Natural killer cell treated with Interleukin-12 subunit alpha and Interleukin-12 subunit beta and Interleukin-15 and Interleukin-18, amount 100 ng/mL, for 72 hours (primary cell): ENCODE measurements around the gene STK33. TPM values are rescaled to one million over a fixed set of nuclear protein-coding genes. Genes with fewer than 3 reads are reported as not detected.

Experiments used
- ATAC-seq, 2 donors: fragments of 150-1000 bp; cut with Tn5 transposase in 1 of 2; sonication (Bioruptor Pico), chemical (Tn5 transposase) in 1 of 2; 2 replicates each; pipeline ENCODE4 v1.10.0; 2021
- DNase-seq: peaks from one replicate; pipeline ENCODE4 v3.0.0; 2022; ENCODE audit warnings: low spot score
- H3K27ac Mint-ChIP-seq, 2 donors: 1 replicate in 1 of 2; 2 replicates in 1 of 2; pipeline ENCODE4 v1.8.0; 2022; ENCODE audit warnings: mixed read lengths in 2 of 2, mild to moderate bottlenecking in 1 of 2, moderate library complexity in 1 of 2
- H3K27me3 Mint-ChIP-seq, 2 donors: 1 replicate in 1 of 2; 2 replicates in 1 of 2; pipeline ENCODE4 v1.8.0; 2022; ENCODE audit warnings: mixed read lengths in 2 of 2
- H3K36me3 Mint-ChIP-seq: one replicate; pipeline ENCODE4 v1.8.0; 2022; ENCODE audit warnings: mixed read lengths
- H3K4me1 Mint-ChIP-seq, 2 donors: 1 replicate in 1 of 2; 2 replicates in 1 of 2; pipeline ENCODE4 v1.8.0; 2022; ENCODE audit warnings: low read depth in 2 of 2, mixed read lengths in 2 of 2, mild to moderate bottlenecking in 1 of 2
- H3K4me3 Mint-ChIP-seq: one replicate; pipeline ENCODE4 v1.8.0; 2022; ENCODE audit warnings: mixed read lengths
- H3K9me3 Mint-ChIP-seq: 2 replicates; pipeline ENCODE4 v1.8.0; 2022; ENCODE audit warnings: mixed read lengths
- total RNA-seq, 2 donors: library from RNA; stranded (reverse); gene quantifications; one replicate each; pipeline ENCODE4 v1.2.3, GENCODE V29; 2022

Gene STK33
- total RNA-seq, 2 donors from 2014 or later = 0.74 to 1.5 TPM

- H3K27ac Mint-ChIP-seq = no peak overlapping the region
- no peaks in the 10 kb centered on the region for H3K4me1 Mint-ChIP-seq
- DNase-seq = no peak
- ATAC-seq = no peak
- H3K36me3 Mint-ChIP-seq = no peaks in the 10 kb centered on the region
- no peak overlapping the region for H3K4me3 Mint-ChIP-seq
- no peaks in the 10 kb centered on the region for H3K9me3 Mint-ChIP-seq
- H3K27me3 Mint-ChIP-seq = peaks cover 14 to 18% of the 10 kb centered on the region in 2 donors
These were observed 48.2 kb downstream of the STK33 start for GRCh38 chr11:8545698-8546366.

- no peaks in the 10 kb centered on the region for H3K9me3 Mint-ChIP-seq
- H3K36me3 Mint-ChIP-seq = no peaks in the 10 kb centered on the region
- DNase-seq = no peak
- ATAC-seq = no peak
- H3K27me3 Mint-ChIP-seq = peaks cover 7 to 11% of the 10 kb centered on the region in 2 donors
- no peak overlapping the region for H3K4me3 Mint-ChIP-seq
- H3K27ac Mint-ChIP-seq = no peak overlapping the region
- H3K4me1 Mint-ChIP-seq = no peaks in the 10 kb centered on the region
These were observed 49.2 kb downstream of the STK33 start for GRCh38 chr11:8544807-8545206.

GRCh38 chr11:8543278-8543677 lies 50.8 kb downstream of the STK33 start:
- H3K36me3 Mint-ChIP-seq = no peaks in the 10 kb centered on the region
- DNase-seq (no peak), ATAC-seq (no peak)
- no peak overlapping the region for H3K4me3 Mint-ChIP-seq
- H3K4me1 Mint-ChIP-seq = no peaks in the 10 kb centered on the region
- H3K27me3 Mint-ChIP-seq = peaks cover 3 to 11% of the 10 kb centered on the region in 2 donors
- H3K27ac Mint-ChIP-seq = no peak overlapping the region
- H3K9me3 Mint-ChIP-seq = no peaks in the 10 kb centered on the region

GRCh38 chr11:8541448-8541847 lies 52.6 kb downstream of the STK33 start:
- no peaks in the 10 kb centered on the region for H3K4me1 Mint-ChIP-seq
- H3K27ac Mint-ChIP-seq = no peak overlapping the region
- H3K4me3 Mint-ChIP-seq = no peak overlapping the region
- no peaks in the 10 kb centered on the region for H3K36me3 Mint-ChIP-seq
- H3K27me3 Mint-ChIP-seq = no peaks in the 10 kb centered on the region
- ATAC-seq (no peak), DNase-seq (no peak)
- no peaks in the 10 kb centered on the region for H3K9me3 Mint-ChIP-seq

GRCh38 chr11:8533332-8533731 lies 60.7 kb downstream of the STK33 start:
- H3K36me3 Mint-ChIP-seq = no peaks in the 10 kb centered on the region
- H3K9me3 Mint-ChIP-seq = no peaks in the 10 kb centered on the region
- no peak overlapping the region for H3K4me3 Mint-ChIP-seq
- DNase-seq (no peak), ATAC-seq (no peak)
- H3K27me3 Mint-ChIP-seq = peaks cover 11 to 14% of the 10 kb centered on the region in 2 donors
- H3K27ac Mint-ChIP-seq = no peak overlapping the region
- no peaks in the 10 kb centered on the region for H3K4me1 Mint-ChIP-seq

- Mint-ChIP-seq H3K4me3 (no peak overlapping the region), H3K27me3 (peaks cover 11 to 14% of the 10 kb centered on the region in 2 donors), H3K4me1 (no peaks in the 10 kb centered on the region), H3K27ac (no peak overlapping the region), H3K36me3 (no peaks in the 10 kb centered on the region), H3K9me3 (no peaks in the 10 kb centered on the region)
- DNase-seq (no peak), ATAC-seq (no peak)
These were observed 61.6 kb downstream of the STK33 start for GRCh38 chr11:8532475-8532874.

- Mint-ChIP-seq H3K27me3 (peaks cover 11 to 14% of the 10 kb centered on the region in 2 donors), H3K36me3 (no peaks in the 10 kb centered on the region), H3K9me3 (no peaks in the 10 kb centered on the region), H3K4me3 (no peak overlapping the region), H3K27ac (no peak overlapping the region), H3K4me1 (no peaks in the 10 kb centered on the region)
- no peak for DNase-seq
- ATAC-seq = no peak
These were observed 62.0 kb downstream of the STK33 start for GRCh38 chr11:8531982-8532381.

- H3K9me3 Mint-ChIP-seq = no peaks in the 10 kb centered on the region
- H3K36me3 Mint-ChIP-seq = no peaks in the 10 kb centered on the region
- DNase-seq (no peak), ATAC-seq (no peak)
- no peaks in the 10 kb centered on the region for H3K4me1 Mint-ChIP-seq
- peaks cover 11 to 14% of the 10 kb centered on the region in 2 donors for H3K27me3 Mint-ChIP-seq
- no peak overlapping the region for H3K4me3 Mint-ChIP-seq
- no peak overlapping the region for H3K27ac Mint-ChIP-seq
These were observed 62.7 kb downstream of the STK33 start for GRCh38 chr11:8531312-8531711.

- DNase-seq (no peak), ATAC-seq (no peak)
- Mint-ChIP-seq H3K4me3 (no peak overlapping the region), H3K27ac (no peak overlapping the region), H3K4me1 (no peaks in the 10 kb centered on the region), H3K36me3 (no peaks in the 10 kb centered on the region), H3K27me3 (peaks cover 5 to 18% of the 10 kb centered on the region in 2 donors), H3K9me3 (no peaks in the 10 kb centered on the region)
These were observed 66.1 kb downstream of the STK33 start for GRCh38 chr11:8527939-8528338.

- no peak for ATAC-seq
- peaks cover 5% of the 10 kb centered on the region for H3K36me3 Mint-ChIP-seq
- no peak overlapping the region for H3K4me3 Mint-ChIP-seq
- peaks cover 2 to 15% of the 10 kb centered on the region in 2 donors for H3K27me3 Mint-ChIP-seq
- no peaks in the 10 kb centered on the region for H3K4me1 Mint-ChIP-seq
- H3K27ac Mint-ChIP-seq = no peak overlapping the region
- no peaks in the 10 kb centered on the region for H3K9me3 Mint-ChIP-seq
- DNase-seq = no peak
These were observed 70.6 kb downstream of the STK33 start for GRCh38 chr11:8523396-8523795.

GRCh38 chr11:8512547-8512946 lies 81.5 kb downstream of the STK33 start:
- H3K9me3 Mint-ChIP-seq = peaks cover 6% of the 10 kb centered on the region
- H3K4me1 Mint-ChIP-seq = no peaks in the 10 kb centered on the region
- no peaks in the 10 kb centered on the region for H3K36me3 Mint-ChIP-seq
- DNase-seq (no peak), ATAC-seq (no peak)
- no peak overlapping the region for H3K27ac Mint-ChIP-seq
- peaks cover 4 to 47% of the 10 kb centered on the region in 2 donors for H3K27me3 Mint-ChIP-seq
- H3K4me3 Mint-ChIP-seq = no peak overlapping the region

GRCh38 chr11:8503910-8504364 lies 90.1 kb downstream of the STK33 start:
- no peaks in the 10 kb centered on the region for H3K27me3 Mint-ChIP-seq
- no peaks in the 10 kb centered on the region for H3K4me1 Mint-ChIP-seq
- H3K27ac Mint-ChIP-seq = no peak overlapping the region
- peaks cover 3% of the 10 kb centered on the region for H3K9me3 Mint-ChIP-seq
- no peak for ATAC-seq
- H3K4me3 Mint-ChIP-seq = no peak overlapping the region
- DNase-seq = no peak
- H3K36me3 Mint-ChIP-seq = no peaks in the 10 kb centered on the region

- Mint-ChIP-seq H3K27me3 (no peaks in the 10 kb centered on the region), H3K27ac (no peak overlapping the region), H3K4me3 (no peak overlapping the region), H3K4me1 (no peaks in the 10 kb centered on the region), H3K9me3 (peaks cover 3% of the 10 kb centered on the region), H3K36me3 (no peaks in the 10 kb centered on the region)
- DNase-seq (no peak), ATAC-seq (no peak)
These were observed 92.2 kb downstream of the STK33 start for GRCh38 chr11:8501836-8502235.

GRCh38 chr11:8488395-8488794 lies 105.6 kb downstream of the STK33 start:
- Mint-ChIP-seq H3K4me3 (no peak overlapping the region), H3K27ac (no peak overlapping the region), H3K4me1 (no peaks in the 10 kb centered on the region), H3K36me3 (peaks cover 7% of the 10 kb centered on the region), H3K27me3 (peaks cover 0 to 20% of the 10 kb centered on the region in 2 donors), H3K9me3 (peaks cover 2% of the 10 kb centered on the region)
- DNase-seq = no peak
- no peak for ATAC-seq

GRCh38 chr11:8487261-8487660 lies 106.8 kb downstream of the STK33 start:
- no peaks in the 10 kb centered on the region for H3K4me1 Mint-ChIP-seq
- H3K36me3 Mint-ChIP-seq = no peaks in the 10 kb centered on the region
- no peak for ATAC-seq
- peaks cover 2% of the 10 kb centered on the region for H3K9me3 Mint-ChIP-seq
- DNase-seq = no peak
- no peak overlapping the region for H3K4me3 Mint-ChIP-seq
- H3K27ac Mint-ChIP-seq = no peak overlapping the region
- H3K27me3 Mint-ChIP-seq = peaks cover 0 to 10% of the 10 kb centered on the region in 2 donors
